Measurements from ENCODE around the gene FRMD4A. TPM values are rescaled to one million over a fixed set of nuclear protein-coding genes. Genes with fewer than 3 reads are reported as not detected.

FRMD4A gene
- total and polyA plus RNA-seq, 2 experiments from 2014 or later, result 5.4 to 10.3 TPM

GRCh38 chr10:13649844-13650520 is 680.7 kb downstream of the FRMD4A start:
- no peak overlapping the region for H3K4me2 ChIP-seq
- DNase-seq (ENCODE audit: low spot score), result no peak
- no peaks in the 10 kb centered on the region for H3K27me3 ChIP-seq
- TF ChIP-seq EZH2phosphoT487 (IDR thresholded peaks at IDR 0.05; ENCODE audit: low read depth, severe bottlenecking, unreplicated experiment) (no peak), EZH2 (IDR thresholded peaks at IDR 0.05; ENCODE audit: borderline replicate concordance) (no peak), CTCF (IDR thresholded peaks at IDR 0.05; ENCODE audit: poor library complexity) (no peak)
- H3K27ac ChIP-seq, result no peak overlapping the region
- H3K4me3 ChIP-seq, result no peak overlapping the region
- no peaks in the 10 kb centered on the region for H3K9me3 ChIP-seq (ENCODE audit: low read depth)
- H3K36me3 ChIP-seq (replicated peaks; ENCODE audit: insufficient read depth, low read depth), result no peaks in the 10 kb centered on the region
- no peak overlapping the region for H2AFZ ChIP-seq
- no peaks in the 10 kb centered on the region for H3K4me1 ChIP-seq (ENCODE audit: insufficient read depth)
- no peaks in the 10 kb centered on the region for H3K79me2 ChIP-seq
- no peaks in the 10 kb centered on the region for H3K9me2 ChIP-seq (replicated peaks; ENCODE audit: insufficient read depth)
- H4K20me1 ChIP-seq (ENCODE audit: insufficient read depth, poor library complexity, severe bottlenecking), result no peaks in the 10 kb centered on the region
- WGBS (ENCODE audit: low lambda C conversion rate, missing lambda C conversion rate), result 92% methylated on average over 5 of the region's 5 CpGs

- TF ChIP-seq EZH2phosphoT487 (IDR thresholded peaks at IDR 0.05; ENCODE audit: low read depth, severe bottlenecking, unreplicated experiment), result no peak
- TF ChIP-seq CTCF (IDR thresholded peaks at IDR 0.05; ENCODE audit: poor library complexity), result no peak
- TF ChIP-seq EZH2 (IDR thresholded peaks at IDR 0.05; ENCODE audit: borderline replicate concordance), result no peak
- H3K79me2 ChIP-seq, result no peaks in the 10 kb centered on the region
- H3K4me1 ChIP-seq (ENCODE audit: insufficient read depth), result no peaks in the 10 kb centered on the region
- WGBS (ENCODE audit: low lambda C conversion rate, missing lambda C conversion rate), result 94% methylated on average over 12 of the region's 12 CpGs
- H3K9me2 ChIP-seq (replicated peaks; ENCODE audit: insufficient read depth), result no peaks in the 10 kb centered on the region
- H3K27me3 ChIP-seq, result no peaks in the 10 kb centered on the region
- H3K36me3 ChIP-seq (replicated peaks; ENCODE audit: insufficient read depth, low read depth), result no peaks in the 10 kb centered on the region
- H3K27ac ChIP-seq, result no peak overlapping the region
- no peak overlapping the region for H2AFZ ChIP-seq
- no peak overlapping the region for H3K4me3 ChIP-seq
- H4K20me1 ChIP-seq (ENCODE audit: insufficient read depth, poor library complexity, severe bottlenecking), result no peaks in the 10 kb centered on the region
- no peak overlapping the region for H3K4me2 ChIP-seq
- no peaks in the 10 kb centered on the region for H3K9me3 ChIP-seq (ENCODE audit: low read depth)
- DNase-seq (ENCODE audit: low spot score), result no peak
These were observed 682.3 kb downstream of the FRMD4A start for GRCh38 chr10:13648425-13648824.

GRCh38 chr10:13644866-13645265 is 685.9 kb downstream of the FRMD4A start:
- 91% methylated on average over 9 of the region's 9 CpGs for WGBS (ENCODE audit: low lambda C conversion rate, missing lambda C conversion rate)
- Histone ChIP-seq H3K27ac (no peak overlapping the region), H3K4me1 (ENCODE audit: insufficient read depth) (no peaks in the 10 kb centered on the region), H3K4me2 (no peak overlapping the region), H3K9me2 (replicated peaks; ENCODE audit: insufficient read depth) (no peaks in the 10 kb centered on the region), H3K4me3 (no peak overlapping the region), H3K79me2 (no peaks in the 10 kb centered on the region), H3K27me3 (no peaks in the 10 kb centered on the region), H4K20me1 (ENCODE audit: insufficient read depth, poor library complexity, severe bottlenecking) (no peaks in the 10 kb centered on the region), H3K36me3 (replicated peaks; ENCODE audit: insufficient read depth, low read depth) (no peaks in the 10 kb centered on the region), H3K9me3 (ENCODE audit: low read depth) (no peaks in the 10 kb centered on the region), H2AFZ (no peak overlapping the region)
- DNase-seq (ENCODE audit: low spot score), result no peak
- TF ChIP-seq EZH2phosphoT487 (IDR thresholded peaks at IDR 0.05; ENCODE audit: low read depth, severe bottlenecking, unreplicated experiment) (no peak), CTCF (IDR thresholded peaks at IDR 0.05; ENCODE audit: poor library complexity) (no peak), EZH2 (IDR thresholded peaks at IDR 0.05; ENCODE audit: borderline replicate concordance) (no peak)

All from hepatocyte (in vitro differentiated cells).